ENCODE results near the gene GPR84.

Gene GPR84

GRCh38 chr12:54325442-54326109 is 38.7 kb downstream of the GPR84 start:
- peak; percentile 52 for DNase-seq

DNA sequence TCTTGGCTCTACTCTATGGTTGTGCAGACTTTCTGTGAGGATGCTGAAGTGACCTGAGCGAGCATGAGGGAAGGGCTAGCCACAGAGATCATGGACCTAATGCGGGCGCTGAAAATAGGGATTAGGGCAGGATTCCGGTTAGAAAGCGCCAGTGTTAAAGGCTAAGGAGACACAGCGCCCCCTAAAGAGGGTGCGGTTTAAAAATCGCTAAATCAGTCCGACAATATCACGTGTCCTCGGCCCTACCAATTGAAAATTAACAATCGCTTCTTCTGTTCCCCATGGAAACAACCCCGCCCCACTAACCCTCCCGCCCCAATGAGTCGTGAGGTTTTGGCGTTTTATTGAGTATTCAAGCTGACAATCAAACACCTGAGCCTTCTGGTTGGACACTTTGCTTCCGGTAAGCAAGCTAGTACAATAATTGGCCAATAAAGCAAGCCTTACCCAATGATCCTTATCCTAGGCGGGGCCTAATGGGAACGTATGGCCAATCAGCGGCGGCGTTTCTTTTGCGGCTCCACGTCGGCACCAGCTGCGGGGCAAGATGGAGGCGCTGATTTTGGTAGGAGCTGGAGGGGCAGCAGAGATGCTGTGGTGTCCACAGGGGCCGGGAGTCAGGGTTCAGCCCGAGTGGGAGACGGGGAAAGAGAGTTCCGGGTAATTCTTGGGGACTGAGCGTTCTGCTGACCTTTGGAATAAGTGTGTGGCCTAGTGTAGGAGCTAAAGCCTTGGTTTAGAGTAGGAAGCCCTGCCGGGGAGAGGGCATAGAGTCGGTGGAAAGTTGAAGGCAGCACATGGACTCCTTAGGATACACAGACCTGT is 39.5 kb downstream of the GPR84 start, which contains the start of gene COPZ1:
COPZ1 (plus strand) TSS at position 515 of the 825 bp plus-strand sequence; CDS start at position 548, 33 bp downstream.
- peak; percentile 94 for DNase-seq

GRCh38 chr12:54321363-54321762 is 42.9 kb downstream of the GPR84 start:
- no peak for DNase-seq

Measured in right kidney (tissue), 1 donor.